ENCODE data around the gene DPP10.

The DPP10 gene

GRCh38 chr2:115652652-115653051, 1210.2 kb downstream of the DPP10 start:
- H3K27ac ChIP-seq = no peak overlapping the region
- no peak for TF ChIP-seq ZFX (IDR thresholded peaks at IDR 0.05)
- TF ChIP-seq CTCF (conservative IDR thresholded peaks at IDR 0.05) = no peak

DNA sequence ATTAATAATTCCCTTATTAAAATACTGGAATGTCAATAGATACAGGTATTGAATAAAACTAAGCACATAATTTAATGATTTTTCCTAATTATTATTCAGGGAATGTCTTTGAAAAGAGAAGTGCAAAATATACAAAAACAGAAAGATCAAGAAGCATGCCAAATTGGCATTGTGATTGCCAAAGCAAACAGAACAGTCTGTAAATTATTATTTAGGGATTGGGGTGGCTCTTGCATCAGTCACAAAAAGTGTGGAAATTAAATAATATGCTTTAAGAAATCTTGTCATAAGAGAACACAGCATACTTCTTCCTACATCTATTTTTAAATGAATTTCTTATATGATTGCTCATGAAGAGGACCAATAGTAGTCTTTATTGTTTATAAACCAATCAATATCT, 1211.9 kb downstream of the DPP10 start:
- TF ChIP-seq CTCF (conservative IDR thresholded peaks at IDR 0.05) (no peak), ZFX (IDR thresholded peaks at IDR 0.05) (no peak)
- no peak overlapping the region for H3K27ac ChIP-seq

DNA sequence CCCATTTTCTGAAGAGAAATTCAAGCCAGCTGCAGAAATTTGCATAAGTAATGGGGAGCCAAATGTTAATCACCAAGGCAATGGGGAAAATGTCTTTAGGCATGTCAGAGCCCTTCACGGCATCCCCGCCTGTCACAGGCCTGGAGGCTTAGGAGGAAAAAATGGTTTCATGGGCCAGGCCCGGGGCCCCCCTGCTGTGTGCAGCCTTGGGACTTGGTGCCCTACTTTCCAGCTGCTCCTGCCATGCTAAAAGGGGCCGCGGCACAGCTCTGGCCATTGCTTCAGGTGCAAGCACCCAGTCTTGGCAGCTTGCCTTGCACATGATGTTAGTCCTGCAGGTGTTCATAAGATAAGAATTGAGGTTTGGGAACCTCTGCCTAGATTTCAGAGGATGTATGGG, 1235.7 kb downstream of the DPP10 start:
- H3K27ac ChIP-seq = no peak overlapping the region
- TF ChIP-seq CTCF (conservative IDR thresholded peaks at IDR 0.05) (no peak), ZFX (IDR thresholded peaks at IDR 0.05) (no peak)

DNA sequence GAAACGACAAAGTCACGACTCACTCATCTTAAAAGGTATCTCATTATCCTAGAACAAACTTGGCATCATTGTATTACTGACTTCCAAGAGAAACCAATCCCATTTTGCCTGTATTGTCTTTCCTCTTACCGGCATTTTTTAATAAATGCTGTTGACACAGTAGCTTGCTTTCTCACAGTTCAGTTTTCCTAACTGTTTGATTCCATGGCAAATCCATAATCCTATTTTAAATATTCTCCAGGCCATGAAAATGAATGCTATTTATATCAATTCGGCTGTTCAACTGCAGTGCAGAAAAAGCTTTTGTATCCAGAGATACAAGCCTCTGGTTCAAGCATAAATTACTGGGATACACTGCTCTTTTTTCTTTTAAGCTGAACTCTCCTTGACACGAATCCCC, 1241.9 kb downstream of the DPP10 start:
- no peak for TF ChIP-seq CTCF (conservative IDR thresholded peaks at IDR 0.05)
- TF ChIP-seq ZFX (IDR thresholded peaks at IDR 0.05) = no peak
- H3K27ac ChIP-seq = no peak overlapping the region

- H3K27ac ChIP-seq = no peak overlapping the region
- TF ChIP-seq ZFX (IDR thresholded peaks at IDR 0.05) (no peak), CTCF (conservative IDR thresholded peaks at IDR 0.05) (no peak)
These were observed 1249.0 kb downstream of the DPP10 start for GRCh38 chr2:115691409-115691808.

DNA sequence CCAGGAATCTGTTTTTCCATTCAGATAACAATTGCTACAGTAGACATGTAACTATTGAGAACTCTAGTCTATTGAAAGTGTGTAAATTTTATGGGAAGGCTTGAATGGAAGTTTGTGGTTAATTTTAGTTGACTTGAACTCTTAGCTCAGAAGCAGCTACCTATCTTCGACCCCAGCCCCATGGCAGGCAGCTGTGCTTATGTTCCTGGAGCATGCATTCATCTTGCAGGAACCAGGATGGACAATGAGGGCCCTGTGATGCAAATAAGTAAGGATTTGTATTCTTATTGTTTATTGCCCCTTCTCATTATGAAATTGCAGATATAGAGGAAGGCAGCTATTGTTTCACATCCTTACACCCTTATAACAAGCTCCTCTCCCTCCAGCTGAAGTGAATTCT, 1252.2 kb downstream of the DPP10 start:
- no peak overlapping the region for H3K27ac ChIP-seq
- TF ChIP-seq ZFX (IDR thresholded peaks at IDR 0.05) (no peak), CTCF (conservative IDR thresholded peaks at IDR 0.05) (no peak)

- no peak overlapping the region for H3K27ac ChIP-seq
- TF ChIP-seq ZFX (IDR thresholded peaks at IDR 0.05) = no peak
- no peak for TF ChIP-seq CTCF (conservative IDR thresholded peaks at IDR 0.05)
These were observed 1290.8 kb downstream of the DPP10 start for GRCh38 chr2:115733190-115733775.

Data from C4-2B (cell line).